Measurements from ENCODE around the gene PEF1. TPM values are rescaled to one million over a fixed set of nuclear protein-coding genes. Genes with fewer than 3 reads are reported as not detected.

Gene PEF1
- polyA plus RNA-seq, 3 donors = 36.6 to 81.7 (median 70.7) TPM

DNA sequence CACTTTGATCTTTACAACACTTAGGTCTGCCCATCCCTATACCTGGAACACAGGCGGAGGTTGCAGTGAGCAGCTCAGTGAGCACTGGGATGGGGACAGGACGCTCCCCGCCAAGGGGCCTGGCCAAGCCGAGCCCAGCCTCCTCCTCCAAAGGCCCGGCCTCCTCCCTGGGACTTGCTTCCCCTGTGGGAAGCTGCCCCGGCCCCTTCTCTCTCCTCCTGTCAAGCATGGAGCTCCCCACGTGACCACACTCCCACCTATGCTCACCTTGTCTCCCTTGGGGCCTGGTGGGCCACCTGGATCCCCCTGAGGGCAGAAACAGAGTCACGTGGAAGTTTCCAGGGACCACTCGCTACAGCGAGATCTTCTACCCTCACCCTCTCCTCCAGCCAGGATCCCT, 46.2 kb upstream of the PEF1 start:
- Histone ChIP-seq H3K27ac (ENCODE audit: low read depth in 1 of 2, low read length in 2 of 2) (no peak overlapping the region), H3K36me3 (replicated peaks in 1 of 2; ENCODE audit: control insufficient read depth in 1 of 2, insufficient read depth in 2 of 2, low read length in 2 of 2) (no peaks in the 10 kb centered on the region), H3K27me3 (ENCODE audit: control insufficient read depth in 2 of 2, insufficient read depth in 2 of 2, low read length in 2 of 2) (no peaks in the 10 kb centered on the region), H3K79me2 (ENCODE audit: insufficient read depth, low read length) (no peaks in the 10 kb centered on the region), H3K9me3 (replicated peaks in 1 of 2; ENCODE audit: control insufficient read depth in 1 of 2, insufficient read depth in 1 of 2, low read length in 2 of 2) (no peaks in the 10 kb centered on the region), H3K4me2 (replicated peaks; ENCODE audit: extremely low read depth, low read length, poor library complexity, severe bottlenecking) (no peak overlapping the region), H3K4me3 (replicated peaks in 1 of 3; ENCODE audit: low read depth in 2 of 3, low read length in 3 of 3) (no peak overlapping the region), H4K20me1 (ENCODE audit: insufficient read depth, low read length) (no peaks in the 10 kb centered on the region), H3K4me1 (ENCODE audit: control insufficient read depth in 1 of 2, insufficient read depth in 2 of 2, low read length in 2 of 2) (no peaks in the 10 kb centered on the region), H3K9ac (ENCODE audit: insufficient read depth, low read length, poor library complexity, severe bottlenecking) (no peak overlapping the region), H2AFZ (ENCODE audit: insufficient read depth, low read depth, low read length, poor library complexity, severe bottlenecking) (no peak overlapping the region)
- Mint-ChIP-seq H3K9me3 (peaks cover 0 to 2% (median 0%) of the 10 kb centered on the region in 7 donors), H3K27ac (no peak overlapping the region), H3K4me3 (no peak overlapping the region), H3K27me3 (ENCODE audit: low read depth in 3 of 3) (peaks cover 0 to 2% (median 1%) of the 10 kb centered on the region in 3 donors), H3K36me3 (no peaks in the 10 kb centered on the region), H3K4me1 (no peaks in the 10 kb centered on the region)
- TF ChIP-seq, protein P1, sequence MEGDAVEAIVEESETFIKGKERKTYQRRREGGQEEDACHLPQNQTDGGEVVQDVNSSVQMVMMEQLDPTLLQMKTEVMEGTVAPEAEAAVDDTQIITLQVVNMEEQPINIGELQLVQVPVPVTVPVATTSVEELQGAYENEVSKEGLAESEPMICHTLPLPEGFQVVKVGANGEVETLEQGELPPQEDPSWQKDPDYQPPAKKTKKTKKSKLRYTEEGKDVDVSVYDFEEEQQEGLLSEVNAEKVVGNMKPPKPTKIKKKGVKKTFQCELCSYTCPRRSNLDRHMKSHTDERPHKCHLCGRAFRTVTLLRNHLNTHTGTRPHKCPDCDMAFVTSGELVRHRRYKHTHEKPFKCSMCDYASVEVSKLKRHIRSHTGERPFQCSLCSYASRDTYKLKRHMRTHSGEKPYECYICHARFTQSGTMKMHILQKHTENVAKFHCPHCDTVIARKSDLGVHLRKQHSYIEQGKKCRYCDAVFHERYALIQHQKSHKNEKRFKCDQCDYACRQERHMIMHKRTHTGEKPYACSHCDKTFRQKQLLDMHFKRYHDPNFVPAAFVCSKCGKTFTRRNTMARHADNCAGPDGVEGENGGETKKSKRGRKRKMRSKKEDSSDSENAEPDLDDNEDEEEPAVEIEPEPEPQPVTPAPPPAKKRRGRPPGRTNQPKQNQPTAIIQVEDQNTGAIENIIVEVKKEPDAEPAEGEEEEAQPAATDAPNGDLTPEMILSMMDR (IDR thresholded peaks at IDR 0.05) = no peak
- DNase-seq = no peak
- intact Hi-C loops (cut with micrococcal nuclease) = no loop called here
- 96% methylated on average over 9 of the region's 10 CpGs for WGBS (ENCODE audit: insufficient coverage)

DNA sequence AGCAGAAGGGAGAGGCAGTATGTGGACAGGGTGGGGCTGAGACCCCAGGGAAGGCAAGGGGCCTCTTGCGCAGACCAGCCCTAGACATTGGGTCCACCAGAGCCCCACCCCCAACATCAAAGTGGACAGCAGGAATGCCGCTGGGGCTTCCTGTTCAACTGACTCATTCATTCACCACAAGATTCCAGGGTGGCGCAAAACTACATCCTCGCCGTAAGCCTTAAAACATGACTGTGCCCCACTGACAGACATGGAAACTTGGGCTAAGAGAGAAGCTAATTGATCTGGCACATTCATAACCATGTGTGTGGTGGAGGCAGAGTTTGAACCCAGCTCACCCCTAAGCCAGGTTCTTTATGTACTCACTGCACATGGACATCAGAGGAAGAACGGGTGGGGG, 45.2 kb upstream of the PEF1 start:
- WGBS (ENCODE audit: insufficient coverage) = 54% methylated on average over 6 of the region's 6 CpGs
- Mint-ChIP-seq H3K4me1 (no peaks in the 10 kb centered on the region), H3K4me3 (no peak overlapping the region), H3K36me3 (no peaks in the 10 kb centered on the region), H3K27me3 (ENCODE audit: low read depth in 3 of 3) (peaks cover 0 to 2% (median 0%) of the 10 kb centered on the region in 3 donors), H3K9me3 (peaks cover 0 to 2% (median 0%) of the 10 kb centered on the region in 7 donors), H3K27ac (no peak overlapping the region)
- H3K4me3 ChIP-seq (replicated peaks in 1 of 3; ENCODE audit: low read depth in 2 of 3, low read length in 3 of 3) = no peak overlapping the region
- no peaks in the 10 kb centered on the region for H3K79me2 ChIP-seq (ENCODE audit: insufficient read depth, low read length)
- no peak overlapping the region for H2AFZ ChIP-seq (ENCODE audit: insufficient read depth, low read depth, low read length, poor library complexity, severe bottlenecking)
- H3K9me3 ChIP-seq (replicated peaks in 1 of 2; ENCODE audit: control insufficient read depth in 1 of 2, insufficient read depth in 1 of 2, low read length in 2 of 2) = no peaks in the 10 kb centered on the region
- intact Hi-C loops (cut with micrococcal nuclease) = no loop called here
- H3K27ac ChIP-seq (ENCODE audit: low read depth in 1 of 2, low read length in 2 of 2) = no peak overlapping the region
- DNase-seq = peak in 1 of 3 donors; percentile 26
- TF ChIP-seq, protein P1 (IDR thresholded peaks at IDR 0.05) = no peak
- no peaks in the 10 kb centered on the region for H3K4me1 ChIP-seq (ENCODE audit: control insufficient read depth in 1 of 2, insufficient read depth in 2 of 2, low read length in 2 of 2)
- no peaks in the 10 kb centered on the region for H4K20me1 ChIP-seq (ENCODE audit: insufficient read depth, low read length)
- no peaks in the 10 kb centered on the region for H3K27me3 ChIP-seq (ENCODE audit: control insufficient read depth in 2 of 2, insufficient read depth in 2 of 2, low read length in 2 of 2)
- H3K4me2 ChIP-seq (replicated peaks; ENCODE audit: extremely low read depth, low read length, poor library complexity, severe bottlenecking) = no peak overlapping the region
- no peaks in the 10 kb centered on the region for H3K36me3 ChIP-seq (replicated peaks in 1 of 2; ENCODE audit: control insufficient read depth in 1 of 2, insufficient read depth in 2 of 2, low read length in 2 of 2)
- H3K9ac ChIP-seq (ENCODE audit: insufficient read depth, low read length, poor library complexity, severe bottlenecking) = no peak overlapping the region
